ENCODE data around the gene GGPS1.

GRCh38 chr1:235351898-235352297, 23.5 kb downstream of the GGPS1 start:
- TF ChIP-seq CTCF (IDR thresholded peaks at IDR 0.05) (no peak), ZFX (IDR thresholded peaks at IDR 0.05; ENCODE audit: borderline replicate concordance) (no peak)
